ENCODE measurements around the gene SND1.

DNA sequence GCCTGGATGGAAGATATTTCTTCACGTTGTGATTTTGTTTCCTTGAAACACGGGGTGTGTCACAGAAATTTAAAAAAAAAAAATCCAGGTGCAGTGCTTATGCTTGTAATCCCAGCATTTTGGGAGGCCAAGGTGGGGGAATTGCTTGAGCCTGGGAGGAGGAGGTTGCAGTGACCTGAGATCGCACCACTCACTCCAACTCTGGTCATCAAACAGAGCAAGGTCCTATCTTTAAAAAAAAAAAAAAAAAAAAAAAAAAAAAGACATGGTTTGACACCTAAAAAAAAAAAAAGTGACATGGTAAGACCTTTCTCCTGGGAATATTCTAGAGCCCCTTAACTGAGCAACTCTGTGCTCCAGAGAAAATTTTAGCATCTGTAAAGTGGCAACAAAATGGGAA, 388.2 kb downstream of the SND1 start:
- TF ChIP-seq, protein P1, sequence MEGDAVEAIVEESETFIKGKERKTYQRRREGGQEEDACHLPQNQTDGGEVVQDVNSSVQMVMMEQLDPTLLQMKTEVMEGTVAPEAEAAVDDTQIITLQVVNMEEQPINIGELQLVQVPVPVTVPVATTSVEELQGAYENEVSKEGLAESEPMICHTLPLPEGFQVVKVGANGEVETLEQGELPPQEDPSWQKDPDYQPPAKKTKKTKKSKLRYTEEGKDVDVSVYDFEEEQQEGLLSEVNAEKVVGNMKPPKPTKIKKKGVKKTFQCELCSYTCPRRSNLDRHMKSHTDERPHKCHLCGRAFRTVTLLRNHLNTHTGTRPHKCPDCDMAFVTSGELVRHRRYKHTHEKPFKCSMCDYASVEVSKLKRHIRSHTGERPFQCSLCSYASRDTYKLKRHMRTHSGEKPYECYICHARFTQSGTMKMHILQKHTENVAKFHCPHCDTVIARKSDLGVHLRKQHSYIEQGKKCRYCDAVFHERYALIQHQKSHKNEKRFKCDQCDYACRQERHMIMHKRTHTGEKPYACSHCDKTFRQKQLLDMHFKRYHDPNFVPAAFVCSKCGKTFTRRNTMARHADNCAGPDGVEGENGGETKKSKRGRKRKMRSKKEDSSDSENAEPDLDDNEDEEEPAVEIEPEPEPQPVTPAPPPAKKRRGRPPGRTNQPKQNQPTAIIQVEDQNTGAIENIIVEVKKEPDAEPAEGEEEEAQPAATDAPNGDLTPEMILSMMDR (IDR thresholded peaks at IDR 0.05; ENCODE audit: low read depth, low read length, missing input control) = no peak
- TF ChIP-seq, protein P2, sequence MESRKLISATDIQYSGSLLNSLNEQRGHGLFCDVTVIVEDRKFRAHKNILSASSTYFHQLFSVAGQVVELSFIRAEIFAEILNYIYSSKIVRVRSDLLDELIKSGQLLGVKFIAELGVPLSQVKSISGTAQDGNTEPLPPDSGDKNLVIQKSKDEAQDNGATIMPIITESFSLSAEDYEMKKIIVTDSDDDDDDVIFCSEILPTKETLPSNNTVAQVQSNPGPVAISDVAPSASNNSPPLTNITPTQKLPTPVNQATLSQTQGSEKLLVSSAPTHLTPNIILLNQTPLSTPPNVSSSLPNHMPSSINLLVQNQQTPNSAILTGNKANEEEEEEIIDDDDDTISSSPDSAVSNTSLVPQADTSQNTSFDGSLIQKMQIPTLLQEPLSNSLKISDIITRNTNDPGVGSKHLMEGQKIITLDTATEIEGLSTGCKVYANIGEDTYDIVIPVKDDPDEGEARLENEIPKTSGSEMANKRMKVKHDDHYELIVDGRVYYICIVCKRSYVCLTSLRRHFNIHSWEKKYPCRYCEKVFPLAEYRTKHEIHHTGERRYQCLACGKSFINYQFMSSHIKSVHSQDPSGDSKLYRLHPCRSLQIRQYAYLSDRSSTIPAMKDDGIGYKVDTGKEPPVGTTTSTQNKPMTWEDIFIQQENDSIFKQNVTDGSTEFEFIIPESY (IDR thresholded peaks at IDR 0.05) = no peak
- TF ChIP-seq, protein P3, sequence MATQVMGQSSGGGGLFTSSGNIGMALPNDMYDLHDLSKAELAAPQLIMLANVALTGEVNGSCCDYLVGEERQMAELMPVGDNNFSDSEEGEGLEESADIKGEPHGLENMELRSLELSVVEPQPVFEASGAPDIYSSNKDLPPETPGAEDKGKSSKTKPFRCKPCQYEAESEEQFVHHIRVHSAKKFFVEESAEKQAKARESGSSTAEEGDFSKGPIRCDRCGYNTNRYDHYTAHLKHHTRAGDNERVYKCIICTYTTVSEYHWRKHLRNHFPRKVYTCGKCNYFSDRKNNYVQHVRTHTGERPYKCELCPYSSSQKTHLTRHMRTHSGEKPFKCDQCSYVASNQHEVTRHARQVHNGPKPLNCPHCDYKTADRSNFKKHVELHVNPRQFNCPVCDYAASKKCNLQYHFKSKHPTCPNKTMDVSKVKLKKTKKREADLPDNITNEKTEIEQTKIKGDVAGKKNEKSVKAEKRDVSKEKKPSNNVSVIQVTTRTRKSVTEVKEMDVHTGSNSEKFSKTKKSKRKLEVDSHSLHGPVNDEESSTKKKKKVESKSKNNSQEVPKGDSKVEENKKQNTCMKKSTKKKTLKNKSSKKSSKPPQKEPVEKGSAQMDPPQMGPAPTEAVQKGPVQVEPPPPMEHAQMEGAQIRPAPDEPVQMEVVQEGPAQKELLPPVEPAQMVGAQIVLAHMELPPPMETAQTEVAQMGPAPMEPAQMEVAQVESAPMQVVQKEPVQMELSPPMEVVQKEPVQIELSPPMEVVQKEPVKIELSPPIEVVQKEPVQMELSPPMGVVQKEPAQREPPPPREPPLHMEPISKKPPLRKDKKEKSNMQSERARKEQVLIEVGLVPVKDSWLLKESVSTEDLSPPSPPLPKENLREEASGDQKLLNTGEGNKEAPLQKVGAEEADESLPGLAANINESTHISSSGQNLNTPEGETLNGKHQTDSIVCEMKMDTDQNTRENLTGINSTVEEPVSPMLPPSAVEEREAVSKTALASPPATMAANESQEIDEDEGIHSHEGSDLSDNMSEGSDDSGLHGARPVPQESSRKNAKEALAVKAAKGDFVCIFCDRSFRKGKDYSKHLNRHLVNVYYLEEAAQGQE (IDR thresholded peaks at IDR 0.05) = no peak
- no peak for TF ChIP-seq YY1 (IDR thresholded peaks at IDR 0.05)
- no peak for TF ChIP-seq RAD21 (IDR thresholded peaks at IDR 0.05)
- TF ChIP-seq HNF4G (IDR thresholded peaks at IDR 0.05) = no peak
- TF ChIP-seq, protein P4, sequence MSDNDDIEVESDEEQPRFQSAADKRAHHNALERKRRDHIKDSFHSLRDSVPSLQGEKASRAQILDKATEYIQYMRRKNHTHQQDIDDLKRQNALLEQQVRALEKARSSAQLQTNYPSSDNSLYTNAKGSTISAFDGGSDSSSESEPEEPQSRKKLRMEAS (IDR thresholded peaks at IDR 0.05) = no peak
- no peak for TF ChIP-seq RXRA (IDR thresholded peaks at IDR 0.05)
- no peak for TF ChIP-seq SP1 (IDR thresholded peaks at IDR 0.05)
- no peak for TF ChIP-seq JUND (IDR thresholded peaks at IDR 0.05)
- TF ChIP-seq GABPA (IDR thresholded peaks at IDR 0.05 in 1 of 2, conservative IDR thresholded peaks at IDR 0.05 in 1 of 2) = no peak
- no peak for TF ChIP-seq EGR1 (IDR thresholded peaks at IDR 0.05; ENCODE audit: low read depth in 2 of 2)

All from liver (tissue), 3 donors.